ENCODE data around the gene CCL20.
"Not testable (repeated sequence)": the region's sequence is repeated elsewhere in the genome, so short reads cannot be mapped to it uniquely, and the experiment has no call there.

Gene CCL20, protein sequence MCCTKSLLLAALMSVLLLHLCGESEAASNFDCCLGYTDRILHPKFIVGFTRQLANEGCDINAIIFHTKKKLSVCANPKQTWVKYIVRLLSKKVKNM

DNA sequence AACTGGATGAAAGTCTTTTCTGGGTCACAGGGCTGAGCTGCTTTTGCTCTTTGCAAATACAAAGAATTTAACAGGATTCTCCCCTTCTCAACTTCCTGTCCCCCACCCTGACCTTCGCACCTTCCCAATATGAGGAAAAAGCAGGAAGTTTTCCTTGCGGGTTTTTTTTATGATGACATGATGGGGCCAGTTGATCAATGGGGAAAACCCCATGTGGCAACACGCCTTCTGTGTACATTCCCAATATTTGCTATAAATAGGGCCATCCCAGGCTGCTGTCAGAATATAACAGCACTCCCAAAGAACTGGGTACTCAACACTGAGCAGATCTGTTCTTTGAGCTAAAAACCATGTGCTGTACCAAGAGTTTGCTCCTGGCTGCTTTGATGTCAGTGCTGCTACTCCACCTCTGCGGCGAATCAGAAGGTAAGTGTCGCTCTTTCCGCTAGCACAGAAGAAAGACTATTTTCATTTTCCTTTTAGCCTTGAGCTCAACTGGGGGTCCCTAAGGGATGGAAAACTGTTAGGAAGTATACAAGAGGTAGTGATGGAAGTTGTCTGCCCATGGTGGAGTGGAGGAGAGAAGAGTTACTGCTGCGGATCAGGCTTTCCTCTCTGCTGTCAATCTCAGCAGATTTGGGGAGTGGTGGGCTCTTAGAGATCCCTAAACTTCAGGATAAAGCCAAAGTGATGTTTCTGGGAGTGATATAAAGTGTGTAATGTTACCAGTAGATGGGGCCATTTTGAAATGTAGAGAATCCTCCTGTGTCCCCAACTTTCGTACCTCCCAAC is at the start of gene CCL20:
Gene CCL20, plus strand, starts transcription at position 281 of the 792 bp plus-strand sequence. Its CDS starts 70 bp downstream, at position 351.
- DNase-seq (ENCODE audit: low read depth), result no peak

- no peak for DNase-seq (ENCODE audit: low read depth)
These were observed 47.8 kb upstream of the CCL20 start for GRCh38 chr2:227765788-227766372.

- peak; percentile 54 for DNase-seq (ENCODE audit: low read depth)
These were observed 47.2 kb upstream of the CCL20 start for GRCh38 chr2:227766373-227766883.

DNA sequence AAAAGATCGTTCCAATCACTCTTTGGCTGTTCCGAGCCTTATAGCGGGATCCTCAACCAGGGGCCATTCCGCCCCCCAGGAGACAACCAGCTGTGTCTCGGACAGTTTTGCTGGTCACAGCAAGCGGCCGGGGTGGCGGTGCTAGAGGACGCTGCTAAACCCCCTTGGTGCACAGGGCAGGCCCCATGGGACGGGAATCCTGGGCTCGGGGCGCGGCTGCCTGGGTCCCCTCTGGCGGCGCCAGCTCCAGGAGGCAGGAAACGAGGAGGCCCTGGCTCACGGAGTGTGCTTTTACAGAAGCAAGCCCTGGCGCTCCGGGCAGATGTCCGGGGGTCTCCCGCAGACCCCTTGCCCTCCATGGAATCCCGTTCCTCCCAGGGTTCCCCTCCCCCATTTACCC is 45.8 kb upstream of the CCL20 start:
- no peak for DNase-seq (ENCODE audit: low read depth)

DNA sequence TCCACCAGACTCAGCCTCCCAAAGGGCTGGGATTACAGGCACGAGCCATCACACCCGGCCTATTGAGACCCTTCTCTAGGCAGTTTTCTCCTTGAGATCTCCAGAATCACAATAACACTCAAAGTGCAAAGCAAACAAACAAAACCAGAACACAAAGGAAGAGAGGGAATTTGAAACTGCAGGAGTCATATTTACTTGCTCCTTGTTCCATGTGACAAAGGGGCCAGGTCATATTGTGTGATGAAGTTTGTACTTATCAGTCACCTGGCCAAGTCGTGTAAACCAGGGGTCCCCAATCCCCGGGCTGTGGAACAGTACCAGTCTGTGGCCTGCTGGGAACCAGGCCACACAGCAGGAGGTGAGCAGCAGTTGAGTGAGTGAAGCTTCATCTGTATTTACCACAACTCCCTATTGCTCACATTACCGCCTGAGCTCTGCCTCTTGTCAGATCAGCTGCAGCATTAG is 41.4 kb upstream of the CCL20 start:
- DNase-seq (ENCODE audit: low read depth), result no peak

DNA sequence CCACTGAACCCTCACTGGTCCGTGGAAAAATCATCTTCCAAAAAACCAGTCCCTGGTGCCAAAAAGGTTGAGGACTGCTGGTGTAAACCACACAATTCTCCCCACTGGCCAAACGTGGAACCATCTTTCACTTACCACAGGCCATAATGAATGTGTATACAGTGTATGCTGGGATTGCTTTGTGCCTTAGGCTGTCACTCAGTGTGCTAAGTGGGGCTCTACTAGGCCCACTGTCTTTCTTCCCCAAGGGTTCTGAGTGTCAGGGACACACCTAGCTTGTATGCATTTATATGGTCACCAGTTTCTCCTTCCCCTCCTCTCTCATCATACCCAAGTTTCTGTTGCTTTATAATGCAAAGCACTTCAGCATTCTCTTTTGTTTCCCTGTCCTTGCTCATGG is 40.7 kb upstream of the CCL20 start:
- DNase-seq (ENCODE audit: low read depth), result no peak

DNA sequence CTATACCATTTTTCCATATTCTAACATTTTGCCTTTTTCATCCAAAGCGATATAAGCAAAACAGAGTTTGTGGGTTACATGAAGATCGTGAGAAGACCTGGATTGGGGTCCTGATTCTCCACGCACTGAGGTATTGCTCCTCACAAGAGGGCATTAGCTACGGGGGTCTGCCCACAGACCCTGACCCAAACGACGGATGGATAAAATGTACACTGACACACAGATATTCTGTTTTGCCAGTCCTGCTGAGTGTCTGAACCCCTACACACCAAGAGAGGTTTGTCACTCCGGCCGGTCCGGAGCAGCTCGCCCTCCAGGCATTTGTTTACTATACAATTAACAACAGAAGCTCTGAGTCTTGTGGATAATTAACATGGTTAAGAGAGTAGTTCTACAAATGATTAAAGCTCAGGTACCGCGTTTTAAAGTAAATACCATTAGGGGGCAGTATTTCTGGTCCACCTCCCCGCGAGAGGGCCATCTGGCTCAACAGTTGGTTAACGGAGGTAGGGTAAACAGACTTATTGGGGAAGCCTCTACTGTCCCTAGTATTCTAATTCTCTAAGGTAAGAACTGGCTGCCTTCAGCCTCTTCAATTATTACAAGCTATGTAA is 39.5 kb upstream of the CCL20 start:
- no peak for DNase-seq (ENCODE audit: low read depth)

DNA sequence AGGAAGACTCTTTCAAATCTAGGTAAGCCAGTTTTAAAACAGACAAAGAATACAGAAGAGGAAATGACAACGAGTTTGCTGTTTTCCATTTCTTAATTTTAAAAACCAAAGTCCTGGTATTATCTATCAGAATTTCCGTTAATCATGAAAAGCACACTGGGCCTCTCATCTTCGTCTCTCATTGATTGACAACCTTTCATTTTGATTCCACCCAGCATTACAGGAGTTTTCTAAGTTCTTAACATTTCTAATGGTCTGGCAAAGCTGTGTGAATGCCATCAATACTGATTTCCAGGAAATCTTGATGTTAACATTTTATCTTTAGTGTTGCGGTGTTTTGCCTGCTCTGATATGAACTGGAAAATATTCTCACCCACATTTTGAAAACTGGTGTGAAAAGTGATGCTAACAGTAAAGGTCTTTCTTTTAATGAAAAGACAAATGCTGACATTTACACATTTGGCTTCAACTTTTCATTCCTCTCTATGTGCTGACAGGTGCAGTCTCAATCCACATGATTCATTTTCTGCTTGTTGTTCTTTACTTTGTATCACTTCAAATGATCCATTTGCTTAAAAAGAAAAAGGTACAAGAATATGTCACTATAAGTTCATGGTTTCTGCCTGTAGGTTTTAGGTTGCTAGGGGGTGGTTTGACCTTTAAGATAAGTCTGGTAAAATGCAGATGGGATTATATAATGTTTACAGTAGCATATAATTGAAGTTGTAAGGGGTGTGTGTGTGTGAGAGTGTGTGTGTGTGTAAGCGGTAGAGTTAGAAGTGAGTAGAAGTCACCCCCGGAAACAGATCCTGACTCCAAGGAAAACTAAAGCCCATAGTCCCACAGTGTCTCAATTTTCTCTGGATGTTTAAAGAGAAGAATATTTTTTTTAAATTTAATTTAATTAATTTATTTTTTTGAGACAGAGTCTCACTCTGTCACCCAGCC is 38.5 kb upstream of the CCL20 start:
- DNase-seq (ENCODE audit: low read depth), result no peak

DNA sequence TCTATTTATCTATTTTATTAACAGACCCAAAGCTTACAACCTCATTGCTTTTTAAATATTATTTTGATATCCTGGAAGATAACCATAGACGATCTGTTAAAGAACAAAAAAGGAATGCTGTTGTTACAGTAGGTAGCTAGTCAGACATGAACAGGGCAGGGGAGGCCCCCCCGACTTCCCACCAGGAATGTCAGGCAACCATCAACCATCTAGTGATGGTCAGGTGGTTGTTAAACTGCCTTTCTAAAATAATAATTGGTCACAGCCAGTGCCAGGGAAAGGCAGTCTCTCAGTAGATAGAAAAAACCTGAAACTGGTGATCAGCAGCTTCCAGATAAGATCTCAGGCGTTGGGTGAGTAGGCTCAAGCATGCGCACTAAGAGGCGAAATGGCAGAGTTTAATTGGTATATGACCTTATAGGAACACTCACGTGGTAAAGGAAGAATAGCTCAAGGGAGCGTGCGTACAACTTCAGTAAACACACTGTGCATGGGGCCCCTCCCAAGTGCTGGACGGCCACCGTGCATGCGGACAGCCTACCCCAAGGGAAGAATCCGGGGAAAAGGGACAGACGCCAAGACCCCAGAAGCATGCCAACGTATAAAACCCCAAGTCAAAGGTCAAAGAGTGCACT is 32.5 kb upstream of the CCL20 start:
- no peak for DNase-seq (ENCODE audit: low read depth)

DNA sequence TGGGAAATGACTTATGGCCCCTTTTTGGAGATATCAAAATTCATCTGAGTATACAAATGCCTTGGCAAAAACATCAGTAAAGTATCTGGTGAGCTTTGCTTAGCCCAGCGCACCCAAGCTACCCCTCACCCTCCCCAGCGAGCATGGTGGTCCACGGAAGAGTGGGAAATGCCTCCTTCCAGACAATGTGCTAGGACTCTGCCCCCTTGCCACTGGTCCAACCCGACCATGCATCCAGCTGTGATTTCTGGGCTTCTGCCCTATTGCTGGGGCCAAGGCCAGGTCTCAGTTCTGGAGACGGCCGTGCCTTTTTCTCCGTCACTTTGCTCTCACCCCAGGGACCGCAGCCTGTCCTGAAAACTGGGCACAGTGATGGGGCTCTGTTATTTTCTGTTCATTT is 31.8 kb upstream of the CCL20 start:
- no peak for DNase-seq (ENCODE audit: low read depth)

GRCh38 chr2:227782804-227783203 is 30.8 kb upstream of the CCL20 start:
- DNase-seq (ENCODE audit: low read depth), result no peak

- no peak for DNase-seq (ENCODE audit: low read depth)
These were observed 30.1 kb upstream of the CCL20 start for GRCh38 chr2:227783404-227784138.

DNA sequence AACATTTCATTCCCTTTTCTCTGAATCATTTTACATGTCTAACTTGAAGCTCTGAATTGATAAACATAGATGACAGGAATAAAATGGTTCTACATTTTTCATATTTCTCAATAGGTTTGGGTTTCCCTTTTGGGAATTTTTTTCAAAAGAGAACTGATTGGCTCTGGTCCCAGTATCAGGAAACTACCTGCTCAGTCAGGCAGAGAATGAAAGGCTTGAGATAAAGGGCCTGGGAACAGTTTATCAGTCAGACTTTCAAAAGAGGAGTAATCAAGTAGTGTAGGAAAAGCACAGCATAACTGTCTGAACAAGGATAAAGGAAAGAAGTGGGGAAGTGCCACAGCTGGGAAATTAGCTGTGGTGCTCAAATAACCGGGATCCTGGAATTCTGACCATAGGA is 28.3 kb upstream of the CCL20 start:
- DNase-seq (ENCODE audit: low read depth), result no peak

- DNase-seq (ENCODE audit: low read depth), result no peak
These were observed 25.1 kb upstream of the CCL20 start for GRCh38 chr2:227788561-227789018.

GRCh38 chr2:227789803-227790202 is 23.8 kb upstream of the CCL20 start:
- DNase-seq (ENCODE audit: low read depth), result no peak

DNA sequence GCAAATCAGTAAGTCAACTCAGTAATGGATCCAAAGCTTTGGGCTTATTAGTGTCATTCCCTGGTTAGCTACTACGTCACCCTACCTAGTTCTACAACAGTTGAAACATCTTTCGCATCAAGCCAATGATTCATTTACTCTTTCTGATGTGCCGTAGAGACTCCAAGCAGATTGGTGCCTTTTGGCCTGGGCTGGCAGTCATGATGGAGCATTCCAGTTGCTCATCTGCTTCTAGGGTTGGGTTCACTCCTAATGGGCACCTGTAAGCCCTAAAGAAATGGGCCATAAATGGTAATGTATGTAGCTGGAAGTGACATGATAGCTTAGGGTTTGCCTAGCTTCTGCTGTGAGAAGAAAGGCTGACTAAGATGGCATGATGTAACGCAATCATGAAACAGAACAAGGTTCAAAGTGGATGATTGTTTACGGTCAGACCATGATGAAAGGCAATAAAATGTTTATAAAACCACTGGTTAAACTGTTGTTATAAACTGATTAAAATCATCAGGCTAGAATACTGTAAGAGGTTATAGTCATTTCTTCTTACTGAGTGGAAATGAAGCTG is 20.4 kb upstream of the CCL20 start:
- DNase-seq (ENCODE audit: low read depth), result no peak

GRCh38 chr2:227796045-227796711 is 17.5 kb upstream of the CCL20 start:
- no peak for DNase-seq (ENCODE audit: low read depth)

DNA sequence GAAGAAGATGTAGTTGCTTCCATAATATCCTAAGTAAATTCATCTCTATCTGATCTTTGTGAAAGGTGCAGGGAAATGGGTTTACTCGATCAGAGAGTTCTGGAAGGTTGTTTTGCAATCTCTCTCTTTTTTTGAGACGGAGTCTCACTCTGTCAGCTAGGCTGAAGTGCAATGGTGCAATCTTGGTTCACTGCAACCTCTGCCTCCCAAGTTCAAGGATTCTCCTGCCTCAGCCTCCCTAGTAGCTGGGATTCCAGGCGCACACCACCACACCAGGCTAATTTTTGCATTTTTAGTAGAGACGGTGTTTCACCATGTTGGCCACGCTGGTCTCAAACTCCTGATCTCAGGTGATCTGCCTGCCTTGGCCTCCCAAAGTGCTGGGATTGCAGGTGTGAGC is 16.9 kb upstream of the CCL20 start:
- not testable (repeated sequence) for DNase-seq (ENCODE audit: low read depth)

DNA sequence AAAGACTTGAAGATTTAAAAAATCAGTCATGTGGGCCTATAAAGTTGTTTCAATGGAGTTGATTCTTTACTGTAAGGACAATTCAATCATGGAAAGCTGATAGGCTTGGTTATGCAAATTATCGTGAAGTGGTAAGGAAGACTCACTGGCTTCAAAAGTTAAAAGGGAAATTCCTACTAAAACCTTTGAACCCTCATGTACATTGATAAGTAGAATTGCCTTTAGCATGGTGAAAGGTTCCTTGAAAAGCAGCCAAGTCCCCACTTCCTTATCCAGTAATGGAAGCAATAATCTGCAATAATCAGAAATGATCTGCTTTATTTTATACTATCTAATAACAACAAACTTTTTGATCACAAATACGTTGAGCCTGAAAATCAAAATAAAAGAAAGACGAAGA is 14.4 kb upstream of the CCL20 start:
- DNase-seq (ENCODE audit: low read depth), result no peak
